PC-9 (cell line): ENCODE measurements around the gene ZNF101.

Source experiments
- CTCF ChIP-seq: fragments of 200-600 bp; sonication (generic); conservative IDR thresholded peaks from 2 replicates; pipeline ENCODE4 v1.6.1; 2017; ENCODE audit warnings: mixed run types, antibody characterized with exemption, mild to moderate bottlenecking, moderate library complexity
- EZH2 ChIP-seq: fragments of 200-600 bp; sonication (generic); IDR thresholded peaks from 2 replicates; pipeline ENCODE4 v1.8.0; 2017; ENCODE audit warnings: antibody characterized with exemption, low read depth

DNA sequence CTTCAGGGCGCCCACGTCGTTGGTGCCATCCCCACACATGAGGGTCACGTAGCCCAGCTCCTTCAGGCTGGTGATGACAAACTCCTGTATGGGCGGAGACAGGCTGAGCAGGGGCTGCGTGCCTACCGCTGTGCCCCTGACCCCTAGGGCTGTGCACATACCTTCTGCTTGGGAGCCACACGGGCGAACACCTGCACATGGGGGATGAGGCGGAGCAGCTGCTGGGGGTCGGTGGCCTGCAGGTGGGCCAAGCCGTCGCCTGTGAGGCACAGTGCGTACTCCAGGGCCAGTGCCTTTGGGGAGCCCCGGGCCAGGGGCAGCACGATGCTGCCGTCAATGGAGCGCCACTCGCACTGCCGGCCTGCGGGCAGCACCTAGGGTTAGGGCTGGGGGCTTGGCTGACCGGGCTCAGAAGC is 19.1 kb upstream of the ZNF101 start:
- TF ChIP-seq CTCF (no peak), EZH2 (no peak)
